ENCODE data around the gene KDM3A.

DNA sequence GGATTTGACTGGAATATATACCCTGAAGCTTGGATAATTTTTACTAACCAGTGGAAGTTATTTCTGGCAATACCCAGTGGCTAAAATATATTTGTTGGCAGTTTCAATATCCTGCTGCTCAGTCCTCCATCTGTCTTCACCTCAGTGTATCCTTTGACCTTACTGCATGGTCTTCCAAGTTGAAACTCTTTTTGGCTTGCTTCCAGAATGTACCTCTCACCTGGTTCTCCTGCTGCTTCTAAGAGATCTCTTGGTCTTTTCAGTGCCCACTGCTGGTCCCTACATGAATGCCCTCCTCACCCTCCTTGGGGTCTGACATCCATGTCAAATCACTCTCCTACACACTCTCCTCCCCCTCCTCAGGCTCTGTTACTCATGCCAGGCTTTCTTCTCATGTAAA, 4.8 kb upstream of the KDM3A start:
- TF ChIP-seq POLR2AphosphoS5 (IDR thresholded peaks at IDR 0.05; ENCODE audit: low read depth, low read length) = no peak
- no peak for TF ChIP-seq EGR1 (IDR thresholded peaks at IDR 0.05; ENCODE audit: low read depth)
- no peak for TF ChIP-seq POLR2A (IDR thresholded peaks at IDR 0.05; ENCODE audit: borderline replicate concordance, extremely low read depth, insufficient read depth, insufficient read length)
- no peak for TF ChIP-seq CTCF (IDR thresholded peaks at IDR 0.05 in 2 of 3, conservative IDR thresholded peaks at IDR 0.05 in 1 of 3; ENCODE audit: borderline replicate concordance in 1 of 3, insufficient read depth in 1 of 3, low read depth in 2 of 3, low read length in 2 of 3)
- TF ChIP-seq CEBPB (IDR thresholded peaks at IDR 0.05; ENCODE audit: low read depth) = no peak
- no peak for TF ChIP-seq ZFX (IDR thresholded peaks at IDR 0.05)
- TF ChIP-seq EZH2 (IDR thresholded peaks at IDR 0.05) = no peak
- TF ChIP-seq, protein P1, sequence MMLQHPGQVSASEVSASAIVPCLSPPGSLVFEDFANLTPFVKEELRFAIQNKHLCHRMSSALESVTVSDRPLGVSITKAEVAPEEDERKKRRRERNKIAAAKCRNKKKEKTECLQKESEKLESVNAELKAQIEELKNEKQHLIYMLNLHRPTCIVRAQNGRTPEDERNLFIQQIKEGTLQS (IDR thresholded peaks at IDR 0.05) = no peak
- no peak for TF ChIP-seq SP1 (IDR thresholded peaks at IDR 0.05; ENCODE audit: low read depth)
- no peak for TF ChIP-seq SIN3A (IDR thresholded peaks at IDR 0.05; ENCODE audit: low read depth)
- TF ChIP-seq JUND (IDR thresholded peaks at IDR 0.05) = no peak
- TF ChIP-seq REST (IDR thresholded peaks at IDR 0.05; ENCODE audit: low read depth) = no peak
